OCI-LY3 (cell line): Measurements from ENCODE around the gene CSAG1.
"Not testable (repeated sequence)": the region's sequence is repeated elsewhere in the genome, so short reads cannot be mapped to it uniquely, and the experiment has no call there.

Experiments
- H2AFZ ChIP-seq: fragments of 200-600, 300-600 bp; shearing (Covaris generic); 2 replicates; pipeline ENCODE4 v1.6.0; 2014; ENCODE audit warnings: antibody characterized with exemption, low read depth, low read length
- H3K27ac ChIP-seq: fragments of 200-600, 300-600 bp; sonication (generic); 2 replicates; pipeline ENCODE4 v1.5.1; 2014; ENCODE audit warnings: mild to moderate bottlenecking, low read length, moderate library complexity, mixed read lengths
- H3K27me3 ChIP-seq: fragments of 200-600, 300-600 bp; sonication (generic); 2 replicates; pipeline ENCODE4 v1.6.1; 2014; ENCODE audit warnings: low read depth, low read length, mixed read lengths
- H3K36me3 ChIP-seq: fragments of 200-600, 300-600 bp; sonication (generic); replicated peaks from 2 replicates; pipeline ENCODE3; 2014; ENCODE audit warnings: low read depth, low read length, mixed read lengths
- H3K4me1 ChIP-seq: fragments of 300-600, 200-600 bp; sonication (generic); 2 replicates; pipeline ENCODE4 v1.6.1; 2014; ENCODE audit warnings: low read length, mixed read lengths
- H3K4me2 ChIP-seq: fragments of 200-600, 300-600 bp; sonication (generic); 2 replicates; pipeline ENCODE4 v1.6.1; 2014; ENCODE audit warnings: low read length, mixed read lengths
- H3K4me3 ChIP-seq: fragments of 300-600, 200-600 bp; sonication (generic); 2 replicates; pipeline ENCODE4 v1.5.1; 2014; ENCODE audit warnings: antibody characterized with exemption, mild to moderate bottlenecking, low read length, moderate library complexity
- H3K79me2 ChIP-seq: fragments of 300-600, 200-600 bp; shearing (Covaris generic); 2 replicates; pipeline ENCODE4 v1.6.1; 2014; ENCODE audit warnings: mild to moderate bottlenecking, low read length, mixed read lengths
- H3K9ac ChIP-seq: fragments of 300-600, 200-600 bp; shearing (Covaris generic); 2 replicates; pipeline ENCODE4 v1.6.0; 2014; ENCODE audit warnings: mild to moderate bottlenecking, low read length, moderate library complexity
- H3K9me3 ChIP-seq: fragments of 200-600, 300-600 bp; shearing (Covaris generic); 2 replicates; pipeline ENCODE4 v1.6.1; 2014; ENCODE audit warnings: low read length, mixed read lengths; ENCODE audit not compliant: insufficient read depth
- H4K20me1 ChIP-seq: fragments of 200-600, 300-600 bp; sonication (generic); 2 replicates; pipeline ENCODE4 v1.6.1; 2016; ENCODE audit warnings: low read length, mixed read lengths; ENCODE audit not compliant: insufficient read depth
- CTCF ChIP-seq: fragments of 200-600, 300-600 bp; sonication (generic); IDR thresholded peaks from 2 replicates; pipeline ENCODE4 v1.5.1; 2014; ENCODE audit warnings: antibody characterized with exemption, low read length, low read depth
- EZH2phosphoT487 ChIP-seq: fragments of 200-600 bp; shearing (Covaris generic); IDR thresholded peaks from 2 replicates; pipeline ENCODE4 v1.6.1; 2018; ENCODE audit warnings: antibody characterized with exemption, mixed run types, low read depth

Gene CSAG1

GRCh38 chrX:152733261-152733975 is at the start of gene CSAG1, which contains the start of gene MAGEA12:
Gene CSAG1, minus strand, starts transcription at chrX:152733721. Its CDS starts 1,261 bp downstream, at chrX:152732460.
Gene MAGEA12, plus strand, starts transcription at chrX:152733757. Its CDS starts 2,405 bp downstream, at chrX:152736162.
- Histone ChIP-seq H3K9me3 (no peaks in the 10 kb centered on the region), H3K27me3 (no peaks in the 10 kb centered on the region), H3K4me1 (no peaks in the 10 kb centered on the region), H4K20me1 (no peaks in the 10 kb centered on the region), H3K27ac (no peak within 1 kb of the TSS), H2AFZ (no peak within 1 kb of the TSS), H3K9ac (no peak within 1 kb of the TSS), H3K4me3 (no peak within 1 kb of the TSS), H3K4me2 (no peak within 1 kb of the TSS), H3K36me3 (no peaks in the 10 kb centered on the region), H3K79me2 (no peaks in the 10 kb centered on the region)
- TF ChIP-seq EZH2phosphoT487 (no peak), CTCF (no peak)

GRCh38 chrX:152769549-152770289 is 36.2 kb upstream of the CSAG1 start, which contains the start of gene MAGEA6:
Gene MAGEA6, minus strand, starts transcription at chrX:152769689. Its CDS starts 2,039 bp downstream, at chrX:152767650.
- not testable (repeated sequence) for H3K79me2 ChIP-seq, H4K20me1 ChIP-seq, H3K27ac ChIP-seq, H3K9ac ChIP-seq, H2AFZ ChIP-seq, H3K9me3 ChIP-seq, H3K4me2 ChIP-seq, H3K4me1 ChIP-seq, H3K27me3 ChIP-seq, H3K36me3 ChIP-seq, H3K4me3 ChIP-seq

- H3K27ac ChIP-seq, H3K27me3 ChIP-seq, H3K9me3 ChIP-seq, H3K4me1 ChIP-seq, H3K4me2 ChIP-seq, H3K79me2 ChIP-seq, H4K20me1 ChIP-seq, H2AFZ ChIP-seq, H3K4me3 ChIP-seq, H3K9ac ChIP-seq, H3K36me3 ChIP-seq: not testable (repeated sequence)
These were observed 33.0 kb upstream of the CSAG1 start for GRCh38 chrX:152766562-152766961.

GRCh38 chrX:152761582-152761981 is 28.1 kb upstream of the CSAG1 start:
- H3K79me2 ChIP-seq, H3K4me3 ChIP-seq, H3K36me3 ChIP-seq, H3K9me3 ChIP-seq, H3K4me1 ChIP-seq, H3K4me2 ChIP-seq, H3K9ac ChIP-seq, H2AFZ ChIP-seq, H3K27me3 ChIP-seq, H3K27ac ChIP-seq, H4K20me1 ChIP-seq: not testable (repeated sequence)

- H3K9ac ChIP-seq, H4K20me1 ChIP-seq, H3K4me3 ChIP-seq, H3K36me3 ChIP-seq, H3K9me3 ChIP-seq, H2AFZ ChIP-seq, H3K4me1 ChIP-seq, H3K27me3 ChIP-seq, H3K4me2 ChIP-seq, H3K27ac ChIP-seq, H3K79me2 ChIP-seq: not testable (repeated sequence)
These were observed 26.0 kb upstream of the CSAG1 start for GRCh38 chrX:152759544-152759943.

GRCh38 chrX:152758918-152759317 is 25.4 kb upstream of the CSAG1 start, which contains the start of gene CSAG3:
Gene CSAG3, plus strand, starts transcription at chrX:152759218.
- H3K4me2 ChIP-seq, H3K27me3 ChIP-seq, H3K4me3 ChIP-seq, H3K9me3 ChIP-seq, H3K27ac ChIP-seq, H2AFZ ChIP-seq, H3K4me1 ChIP-seq, H3K36me3 ChIP-seq, H4K20me1 ChIP-seq, H3K9ac ChIP-seq, H3K79me2 ChIP-seq: not testable (repeated sequence)

GRCh38 chrX:152754871-152755270 is 21.4 kb upstream of the CSAG1 start:
- not testable (repeated sequence) for H4K20me1 ChIP-seq, H2AFZ ChIP-seq, H3K36me3 ChIP-seq, H3K27me3 ChIP-seq, H3K9ac ChIP-seq, H3K4me3 ChIP-seq, H3K27ac ChIP-seq, H3K9me3 ChIP-seq, H3K4me2 ChIP-seq, H3K79me2 ChIP-seq, H3K4me1 ChIP-seq

GRCh38 chrX:152753686-152754650 is 20.4 kb upstream of the CSAG1 start, which contains the start of gene MAGEA2:
Gene MAGEA2, minus strand, starts transcription at chrX:152753842. Its CDS starts 2,479 bp downstream, at chrX:152751363.
- H4K20me1 ChIP-seq, H3K36me3 ChIP-seq, H3K79me2 ChIP-seq, H3K4me3 ChIP-seq, H3K27me3 ChIP-seq, H3K4me1 ChIP-seq, H3K9ac ChIP-seq, H3K4me2 ChIP-seq, H3K9me3 ChIP-seq, H3K27ac ChIP-seq, H2AFZ ChIP-seq: not testable (repeated sequence)
